Keratinocyte (primary cell): ENCODE data around the gene FBXW7. TPM values are rescaled to one million over a fixed set of nuclear protein-coding genes. Genes with fewer than 3 reads are reported as not detected.

Source experiments
- DNase-seq: peaks from one replicate; pipeline ENCODE4 v3.0.0-alpha.2; 2011; ENCODE audit warnings: low read depth, missing footprints, low spot score
- FAIRE-seq: peaks from 2 replicates; lab custom pipeline; 2011; peaks lifted over from hg19 to GRCh38; lab: Jason Lieb, UNC
- H2AFZ ChIP-seq: 2 replicates; pipeline ENCODE4 v1.6.0; 2012; ENCODE audit warnings: low read length, control low read depth, inconsistent platforms; ENCODE audit not compliant: control insufficient read depth
- H3K27ac ChIP-seq: 2 replicates; pipeline ENCODE4 v1.5.1; 2011; ENCODE audit warnings: low read length; ENCODE audit not compliant: control insufficient read depth, insufficient read depth
- H3K27me3 ChIP-seq: 3 replicates; pipeline ENCODE4 v1.6.0; 2011; ENCODE audit warnings: low read length; ENCODE audit not compliant: control insufficient read depth, insufficient read depth; ENCODE audit errors: extremely low read depth
- H3K36me3 ChIP-seq, 2 experiments: 2 replicates in 1 of 2; 3 replicates in 1 of 2; pipeline ENCODE4 v1.5.1; 2011; ENCODE audit warnings: low read length in 2 of 2, mild to moderate bottlenecking in 1 of 2; ENCODE audit not compliant: control insufficient read depth in 2 of 2, insufficient read depth in 2 of 2; ENCODE audit errors: extremely low read depth in 1 of 2
- H3K4me1 ChIP-seq: 3 replicates; pipeline ENCODE4 v1.5.1; 2011; ENCODE audit warnings: low read length; ENCODE audit not compliant: control insufficient read depth, insufficient read depth; ENCODE audit errors: extremely low read depth
- H3K4me2 ChIP-seq: 3 replicates; pipeline ENCODE4 v1.6.0; 2011; ENCODE audit warnings: low read depth, low read length; ENCODE audit not compliant: control insufficient read depth, insufficient read depth; ENCODE audit errors: extremely low read depth
- H3K4me3 ChIP-seq, 3 experiments: fragments of 200-600 bp in 1 of 3; sonication (generic) in 1 of 3; 2 replicates in 2 of 3; 3 replicates in 1 of 3; pipeline ENCODE4 v1.5.1; 2011 to 2016; ENCODE audit warnings: low read length in 3 of 3, mild to moderate bottlenecking in 3 of 3, control low read depth in 2 of 3, inconsistent platforms in 1 of 3, low read depth in 1 of 3, mixed read lengths in 1 of 3, mixed run types in 1 of 3, moderate library complexity in 1 of 3; ENCODE audit not compliant: control insufficient read depth in 2 of 3, insufficient read depth in 2 of 3; ENCODE audit errors: extremely low read depth in 1 of 3
- H3K79me2 ChIP-seq: 2 replicates; pipeline ENCODE4 v1.6.0; 2012; ENCODE audit warnings: low read length; ENCODE audit not compliant: control insufficient read depth, insufficient read depth
- H3K9ac ChIP-seq: 3 replicates; pipeline ENCODE4 v1.6.0; 2011; ENCODE audit warnings: low read length; ENCODE audit not compliant: control insufficient read depth, insufficient read depth; ENCODE audit errors: extremely low read depth
- H3K9me1 ChIP-seq: 3 replicates; pipeline ENCODE4 v1.6.0; 2011; ENCODE audit warnings: low read length; ENCODE audit not compliant: control insufficient read depth, insufficient read depth; ENCODE audit errors: extremely low read depth
- H3K9me3 ChIP-seq: 2 replicates; pipeline ENCODE4 v1.5.1; 2012; ENCODE audit warnings: low read depth, low read length; ENCODE audit not compliant: control insufficient read depth
- H4K20me1 ChIP-seq: 3 replicates; pipeline ENCODE4 v1.6.0; 2011; ENCODE audit warnings: low read length; ENCODE audit not compliant: control insufficient read depth, insufficient read depth; ENCODE audit errors: extremely low read depth
- CTCF ChIP-seq, 3 experiments: IDR thresholded peaks in 1 of 3; conservative IDR thresholded peaks in 1 of 3; optimal IDR thresholded peaks in 1 of 3; 2 replicates in 2 of 3; 3 replicates in 1 of 3; pipeline versions ENCODE3 to v1.5.1; 2011; ENCODE audit warnings: low read length in 3 of 3, mild to moderate bottlenecking in 3 of 3, moderate library complexity in 2 of 3, control low read depth in 1 of 3, inconsistent platforms in 1 of 3; ENCODE audit not compliant: insufficient read depth in 2 of 3; ENCODE audit errors: extremely low read depth in 1 of 3
- EZH2 ChIP-seq: IDR thresholded peaks from one replicate; pipeline ENCODE4 v1.6.1; 2012; ENCODE audit warnings: inconsistent platforms, mild to moderate bottlenecking, low read length, moderate library complexity
- dilution Hi-C: fragments of 300-500 bp; cut with MboI; formaldehyde crosslinking; loops from one replicate; pipeline ENCODE4 v1.7.0; 2020; ENCODE audit warnings: low sequenced_read_pairs; ENCODE audit not compliant: extremely low pct_ligation_motif_present
- polyA plus RNA-seq, 5 experiments: library from polyadenylated mRNA; depleted of rRNA in 3 of 5; stranded (reverse) in 3 of 5; stranded (forward) in 1 of 5; unstranded in 1 of 5; fragments of >200 nt; gene quantifications; 1 replicate in 1 of 5; 2 replicates in 3 of 5; 3 replicates in 1 of 5; pipeline versions ENCODE4 v1.2.1 to v1.2.3, GENCODE V29; 2011 to 2012; ENCODE audit warnings: missing spikeins in 2 of 5, low read depth in 1 of 5, low replicate concordance in 1 of 5

The FBXW7 gene
- polyA plus RNA-seq, 1 donor (not counting 4 experiments of a cell fraction or from before 2014, with no cell fraction given), result 39.6 TPM

GRCh38 chr4:152539556-152540292 lies 3.8 kb upstream of the FBXW7 start:
- peaks cover 44% of the 10 kb centered on the region for H3K79me2 ChIP-seq
- H3K9me1 ChIP-seq, result peaks cover 5% of the 10 kb centered on the region
- no peak for DNase-seq
- dilution Hi-C loops, result no loop called here
- H3K36me3 ChIP-seq, result no peaks in the 10 kb centered on the region
- H3K27me3 ChIP-seq, result no peaks in the 10 kb centered on the region
- H3K27ac ChIP-seq, result no peak overlapping the region
- H3K4me3 ChIP-seq, result no peak overlapping the region
- H4K20me1 ChIP-seq, result no peaks in the 10 kb centered on the region
- H3K9ac ChIP-seq, result no peak overlapping the region
- FAIRE-seq, result no peak
- peaks cover 10% of the 10 kb centered on the region for H3K4me1 ChIP-seq
- TF ChIP-seq CTCF (optimal IDR thresholded peaks at IDR 0.05 in 1 of 3, IDR thresholded peaks at IDR 0.05 in 1 of 3, conservative IDR thresholded peaks at IDR 0.05 in 1 of 3; ENCODE audit: extremely low read depth in 1 of 3, insufficient read depth in 2 of 3, low read length in 3 of 3) (no peak), EZH2 (no peak)
- H3K4me2 ChIP-seq, result no peak overlapping the region
- H3K9me3 ChIP-seq, result no peaks in the 10 kb centered on the region
- no peak overlapping the region for H2AFZ ChIP-seq

GRCh38 chr4:152537881-152538280 lies 2.0 kb upstream of the FBXW7 start:
- dilution Hi-C loops, result no loop called here
- peak overlapping the region; percentile 91 for H3K4me2 ChIP-seq
- H3K27me3 ChIP-seq, result no peaks in the 10 kb centered on the region
- H3K27ac ChIP-seq, result no peak overlapping the region
- H2AFZ ChIP-seq, result no peak overlapping the region
- peaks cover 5% of the 10 kb centered on the region for H3K9me1 ChIP-seq
- peaks cover 18% of the 10 kb centered on the region for H3K4me1 ChIP-seq
- no peak for DNase-seq
- no peak for TF ChIP-seq CTCF (optimal IDR thresholded peaks at IDR 0.05 in 1 of 3, IDR thresholded peaks at IDR 0.05 in 1 of 3, conservative IDR thresholded peaks at IDR 0.05 in 1 of 3; ENCODE audit: extremely low read depth in 1 of 3, insufficient read depth in 2 of 3, low read length in 3 of 3)
- TF ChIP-seq EZH2, result no peak
- peak overlapping the region; percentile 97 for H3K9ac ChIP-seq
- no peaks in the 10 kb centered on the region for H3K36me3 ChIP-seq
- peaks cover 61% of the 10 kb centered on the region for H3K79me2 ChIP-seq
- H3K9me3 ChIP-seq, result no peaks in the 10 kb centered on the region
- no peak for FAIRE-seq
- H3K4me3 ChIP-seq, result peak overlapping the region in 2 of 3 experiments; percentile 98 to 99
- no peaks in the 10 kb centered on the region for H4K20me1 ChIP-seq
